AG04450 (cell line): ENCODE data around the gene MYO1G. TPM values are rescaled to one million over a fixed set of nuclear protein-coding genes. Genes with fewer than 3 reads are reported as not detected.

Source experiments
- CTCF ChIA-PET: fragments of 300-600, 350-600 bp; formaldehyde crosslinking; extraction: SDS; loops from one replicate; lab custom pipeline; 2022; ENCODE audit warnings: antibody characterized with exemption, inconsistent platforms; lab: Charles Lee
- POLR2A ChIA-PET: fragments of 350-600 bp; formaldehyde crosslinking; extraction: SDS; loops from one replicate; lab custom pipeline; 2021; ENCODE audit warnings: antibody characterized with exemption, inconsistent platforms; lab: Yijun Ruan, JAX
- DNase-seq: peaks from one replicate; pipeline ENCODE4 v3.0.0-alpha.2; 2011; ENCODE audit warnings: low read depth, low spot score
- H3K27ac ChIP-seq: one replicate; pipeline ENCODE4 v1.5.1; 2012; ENCODE audit warnings: low read depth, low read length, control low read depth
- H3K27me3 ChIP-seq: one replicate; pipeline ENCODE4 v1.6.0; 2012; ENCODE audit warnings: low read length; ENCODE audit not compliant: control insufficient read depth, insufficient read depth
- H3K4me3 ChIP-seq: 2 replicates; pipeline ENCODE4 v1.5.1; 2011; ENCODE audit warnings: mild to moderate bottlenecking, low read depth, low read length, control low read depth
- H3K9me3 ChIP-seq: 2 replicates; pipeline ENCODE4 v1.5.1; 2012; ENCODE audit warnings: low read length; ENCODE audit not compliant: control insufficient read depth, insufficient read depth
- CTCF ChIP-seq: IDR thresholded peaks from 2 replicates; pipeline ENCODE4 v1.5.1; 2011; ENCODE audit warnings: low read depth, low read length, control low read depth, inconsistent platforms
- polyA plus RNA-seq: library from polyadenylated mRNA; depleted of rRNA; stranded (reverse); fragments of >200 nt; gene quantifications from 2 replicates; pipeline ENCODE4 v1.2.3, GENCODE V29; 2011

The MYO1G gene
- polyA plus RNA-seq, 1 experiment: not detected

GRCh38 chr7:44930921-44931320 is 47.9 kb downstream of the MYO1G start:
- Histone ChIP-seq H3K4me3 (no peak overlapping the region), H3K27me3 (peaks cover 13% of the 10 kb centered on the region), H3K9me3 (peaks cover 3% of the 10 kb centered on the region; the same call in 1 of the 2 replicates), H3K27ac (no peak overlapping the region)
- ChIA-PET CTCF (no interaction called here), POLR2A (no interaction called here)
- DNase-seq: no peak
- TF ChIP-seq CTCF: no peak

- no peaks in the 10 kb centered on the region for H3K27me3 ChIP-seq
- CTCF ChIA-PET: interaction anchor here (0.6 to 2.7 kb wide), 14 partner anchors 13 to 335 kb away, joined by 3 to 35 read pairs (median 4); no protein-coding TSS in a partner anchor
- H3K9me3 ChIP-seq: no peaks in the 10 kb centered on the region
- no peak for DNase-seq
- no peak overlapping the region for H3K27ac ChIP-seq
- TF ChIP-seq CTCF: no peak
- no peak overlapping the region for H3K4me3 ChIP-seq
- POLR2A ChIA-PET: no interaction called here
Observed at GRCh38 chr7:44922351-44922694, 56.5 kb downstream of the MYO1G start.

- Histone ChIP-seq H3K27ac (no peak overlapping the region), H3K4me3 (no peak overlapping the region), H3K9me3 (no peaks in the 10 kb centered on the region), H3K27me3 (no peaks in the 10 kb centered on the region)
- TF ChIP-seq CTCF: peak; percentile 82
- DNase-seq: peak; percentile 24
- ChIA-PET CTCF (interaction anchor here (0.6 to 2.7 kb wide), 17 partner anchors 8 to 214 kb away, joined by 3 to 35 read pairs (median 4); no protein-coding TSS in a partner anchor), POLR2A (no interaction called here)
Observed at GRCh38 chr7:44921607-44922350, 57.0 kb downstream of the MYO1G start.

GRCh38 chr7:44920119-44920518 is 58.7 kb downstream of the MYO1G start:
- no peak for TF ChIP-seq CTCF
- no peak overlapping the region for H3K4me3 ChIP-seq
- H3K9me3 ChIP-seq: no peaks in the 10 kb centered on the region
- H3K27me3 ChIP-seq: no peaks in the 10 kb centered on the region
- POLR2A ChIA-PET: no interaction called here
- H3K27ac ChIP-seq: no peak overlapping the region
- no peak for DNase-seq
- CTCF ChIA-PET: interaction anchor here (0.6 to 2.2 kb wide), 6 partner anchors 52 to 661 kb away, joined by 3 to 23 read pairs (median 4); no protein-coding TSS in a partner anchor

- POLR2A ChIA-PET: no interaction called here
- CTCF ChIA-PET: interaction anchor here (1.6 kb wide), 1 partner anchor 218 kb away, joined by 3 read pairs; no protein-coding TSS in a partner anchor
Observed at GRCh38 chr7:44918029-44918428, 60.8 kb downstream of the MYO1G start.

More at GRCh38 chr7:44918029-44918428, 60.8 kb downstream of the MYO1G start:
- TF ChIP-seq CTCF: no peak
- no peaks in the 10 kb centered on the region for H3K27me3 ChIP-seq
- H3K4me3 ChIP-seq: no peak overlapping the region
- H3K27ac ChIP-seq: no peak overlapping the region
- H3K9me3 ChIP-seq: no peaks in the 10 kb centered on the region
- no peak for DNase-seq
